Keratinocyte (primary cell): ENCODE results near the gene GPR158. TPM values are rescaled to one million over a fixed set of nuclear protein-coding genes. Genes with fewer than 3 reads are reported as not detected.

Experiments used
- DNase-seq: peaks from one replicate; pipeline ENCODE4 v3.0.0-alpha.2; 2011; ENCODE audit warnings: low read depth, missing footprints, low spot score
- FAIRE-seq: peaks from 2 replicates; lab custom pipeline; 2011; peaks lifted over from hg19 to GRCh38; lab: Jason Lieb, UNC
- H2AFZ ChIP-seq: 2 replicates; pipeline ENCODE4 v1.6.0; 2012; ENCODE audit warnings: low read length, control low read depth, inconsistent platforms; ENCODE audit not compliant: control insufficient read depth
- H3K27ac ChIP-seq: 2 replicates; pipeline ENCODE4 v1.5.1; 2011; ENCODE audit warnings: low read length; ENCODE audit not compliant: control insufficient read depth, insufficient read depth
- H3K27me3 ChIP-seq: 3 replicates; pipeline ENCODE4 v1.6.0; 2011; ENCODE audit warnings: low read length; ENCODE audit not compliant: control insufficient read depth, insufficient read depth; ENCODE audit errors: extremely low read depth
- H3K36me3 ChIP-seq, 2 experiments: 2 replicates in 1 of 2; 3 replicates in 1 of 2; pipeline ENCODE4 v1.5.1; 2011; ENCODE audit warnings: low read length in 2 of 2, mild to moderate bottlenecking in 1 of 2; ENCODE audit not compliant: control insufficient read depth in 2 of 2, insufficient read depth in 2 of 2; ENCODE audit errors: extremely low read depth in 1 of 2
- H3K4me1 ChIP-seq: 3 replicates; pipeline ENCODE4 v1.5.1; 2011; ENCODE audit warnings: low read length; ENCODE audit not compliant: control insufficient read depth, insufficient read depth; ENCODE audit errors: extremely low read depth
- H3K4me2 ChIP-seq: 3 replicates; pipeline ENCODE4 v1.6.0; 2011; ENCODE audit warnings: low read depth, low read length; ENCODE audit not compliant: control insufficient read depth, insufficient read depth; ENCODE audit errors: extremely low read depth
- H3K4me3 ChIP-seq, 3 experiments: fragments of 200-600 bp in 1 of 3; sonication (generic) in 1 of 3; 2 replicates in 2 of 3; 3 replicates in 1 of 3; pipeline ENCODE4 v1.5.1; 2011 to 2016; ENCODE audit warnings: low read length in 3 of 3, mild to moderate bottlenecking in 3 of 3, control low read depth in 2 of 3, inconsistent platforms in 1 of 3, low read depth in 1 of 3, mixed read lengths in 1 of 3, mixed run types in 1 of 3, moderate library complexity in 1 of 3; ENCODE audit not compliant: control insufficient read depth in 2 of 3, insufficient read depth in 2 of 3; ENCODE audit errors: extremely low read depth in 1 of 3
- H3K79me2 ChIP-seq: 2 replicates; pipeline ENCODE4 v1.6.0; 2012; ENCODE audit warnings: low read length; ENCODE audit not compliant: control insufficient read depth, insufficient read depth
- H3K9ac ChIP-seq: 3 replicates; pipeline ENCODE4 v1.6.0; 2011; ENCODE audit warnings: low read length; ENCODE audit not compliant: control insufficient read depth, insufficient read depth; ENCODE audit errors: extremely low read depth
- H3K9me1 ChIP-seq: 3 replicates; pipeline ENCODE4 v1.6.0; 2011; ENCODE audit warnings: low read length; ENCODE audit not compliant: control insufficient read depth, insufficient read depth; ENCODE audit errors: extremely low read depth
- H3K9me3 ChIP-seq: 2 replicates; pipeline ENCODE4 v1.5.1; 2012; ENCODE audit warnings: low read depth, low read length; ENCODE audit not compliant: control insufficient read depth
- H4K20me1 ChIP-seq: 3 replicates; pipeline ENCODE4 v1.6.0; 2011; ENCODE audit warnings: low read length; ENCODE audit not compliant: control insufficient read depth, insufficient read depth; ENCODE audit errors: extremely low read depth
- CTCF ChIP-seq, 3 experiments: IDR thresholded peaks in 1 of 3; conservative IDR thresholded peaks in 1 of 3; optimal IDR thresholded peaks in 1 of 3; 2 replicates in 2 of 3; 3 replicates in 1 of 3; pipeline versions ENCODE3 to v1.5.1; 2011; ENCODE audit warnings: low read length in 3 of 3, mild to moderate bottlenecking in 3 of 3, moderate library complexity in 2 of 3, control low read depth in 1 of 3, inconsistent platforms in 1 of 3; ENCODE audit not compliant: insufficient read depth in 2 of 3; ENCODE audit errors: extremely low read depth in 1 of 3
- EZH2 ChIP-seq: IDR thresholded peaks from one replicate; pipeline ENCODE4 v1.6.1; 2012; ENCODE audit warnings: inconsistent platforms, mild to moderate bottlenecking, low read length, moderate library complexity
- dilution Hi-C: fragments of 300-500 bp; cut with MboI; formaldehyde crosslinking; loops from one replicate; pipeline ENCODE4 v1.7.0; 2020; ENCODE audit warnings: low sequenced_read_pairs; ENCODE audit not compliant: extremely low pct_ligation_motif_present
- polyA plus RNA-seq, 5 experiments: library from polyadenylated mRNA; depleted of rRNA in 3 of 5; stranded (reverse) in 3 of 5; stranded (forward) in 1 of 5; unstranded in 1 of 5; fragments of >200 nt; gene quantifications; 1 replicate in 1 of 5; 2 replicates in 3 of 5; 3 replicates in 1 of 5; pipeline versions ENCODE4 v1.2.1 to v1.2.3, GENCODE V29; 2011 to 2012; ENCODE audit warnings: missing spikeins in 2 of 5, low read depth in 1 of 5, low replicate concordance in 1 of 5

GPR158 gene
- polyA plus RNA-seq, 1 donor (not counting 4 experiments of a cell fraction or from before 2014, with no cell fraction given), result not detected

GRCh38 chr10:25632802-25633201, 458.0 kb downstream of the GPR158 start:
- FAIRE-seq (no peak), DNase-seq (no peak)
- Histone ChIP-seq H3K9me3 (no peaks in the 10 kb centered on the region), H3K27me3 (no peaks in the 10 kb centered on the region), H3K27ac (no peak overlapping the region), H3K9me1 (no peaks in the 10 kb centered on the region), H3K36me3 (no peaks in the 10 kb centered on the region), H3K4me2 (no peak overlapping the region), H3K79me2 (no peaks in the 10 kb centered on the region), H3K9ac (no peak overlapping the region), H3K4me3 (no peak overlapping the region), H2AFZ (no peak overlapping the region), H3K4me1 (no peaks in the 10 kb centered on the region), H4K20me1 (no peaks in the 10 kb centered on the region)
- TF ChIP-seq CTCF (optimal IDR thresholded peaks at IDR 0.05 in 1 of 3, IDR thresholded peaks at IDR 0.05 in 1 of 3, conservative IDR thresholded peaks at IDR 0.05 in 1 of 3; ENCODE audit: extremely low read depth in 1 of 3, insufficient read depth in 2 of 3, low read length in 3 of 3), result no peak
- dilution Hi-C loops, result no loop called here

GRCh38 chr10:25633542-25633941, 458.7 kb downstream of the GPR158 start:
- no peak for DNase-seq
- H2AFZ ChIP-seq, result no peak overlapping the region
- H3K4me1 ChIP-seq, result no peaks in the 10 kb centered on the region
- no peak for TF ChIP-seq CTCF (optimal IDR thresholded peaks at IDR 0.05 in 1 of 3, IDR thresholded peaks at IDR 0.05 in 1 of 3, conservative IDR thresholded peaks at IDR 0.05 in 1 of 3; ENCODE audit: extremely low read depth in 1 of 3, insufficient read depth in 2 of 3, low read length in 3 of 3)
- TF ChIP-seq EZH2, result no peak
- no peaks in the 10 kb centered on the region for H3K36me3 ChIP-seq
- H3K9ac ChIP-seq, result no peak overlapping the region
- no peak for FAIRE-seq
- no peaks in the 10 kb centered on the region for H3K9me3 ChIP-seq
- H3K79me2 ChIP-seq, result no peaks in the 10 kb centered on the region
- no peak overlapping the region for H3K4me2 ChIP-seq
- H3K4me3 ChIP-seq, result no peak overlapping the region
- no peak overlapping the region for H3K27ac ChIP-seq
- H4K20me1 ChIP-seq, result no peaks in the 10 kb centered on the region
- dilution Hi-C loops, result no loop called here
- H3K27me3 ChIP-seq, result no peaks in the 10 kb centered on the region
- H3K9me1 ChIP-seq, result no peaks in the 10 kb centered on the region
